Upper lobe of left lung (tissue), 6 donors: Measurements from ENCODE around the gene MAPK14. TPM values are rescaled to one million over a fixed set of nuclear protein-coding genes. Genes with fewer than 3 reads are reported as not detected.

ENCODE experiments used
- ATAC-seq, 2 donors: fragments of 200-7000 bp; cut with Tn5 transposase; one replicate each; pipeline ENCODE4 v1.9.1; 2022; ENCODE audit warnings: mild to moderate bottlenecking in 2 of 2, moderate library complexity in 2 of 2; ENCODE audit not compliant: low FRiP score in 2 of 2
- DNase-seq, 2 donors: peaks; one replicate each; pipeline ENCODE4 v3.0.0-alpha.2; 2019 to 2020
- H3K27ac ChIP-seq, 4 donors: fragments of 200-600 bp; sonication (generic); one replicate each; pipeline ENCODE4 v1.5.1; 2016 to 2019
- H3K27me3 ChIP-seq, 4 donors: fragments of 200-600 bp; sonication (generic); one replicate each; pipeline ENCODE4 v1.5.1; 2017 to 2019
- H3K36me3 ChIP-seq, 4 donors: fragments of 200-600 bp; sonication (generic); one replicate each; pipeline ENCODE4 v1.5.1; 2016 to 2019
- H3K4me1 ChIP-seq, 4 donors: fragments of 200-600 bp; sonication (generic); one replicate each; pipeline ENCODE4 v1.5.1; 2018 to 2019
- H3K4me3 ChIP-seq, 4 donors: fragments of 200-600 bp; sonication (generic); one replicate each; pipeline ENCODE4 v1.5.1; 2017 to 2019; ENCODE audit warnings: mild to moderate bottlenecking in 2 of 4, moderate library complexity in 1 of 4
- H3K9me3 ChIP-seq, 4 donors: fragments of 200-600 bp; sonication (generic); one replicate each; pipeline ENCODE4 v1.5.1; 2018 to 2019
- CTCF ChIP-seq, 6 experiments: fragments of 450-650 bp in 4 of 6; fragments of 200-600 bp in 2 of 6; sonication (generic) in 2 of 6; IDR thresholded peaks; one replicate each; pipeline ENCODE4 v1.5.1; 2016 to 2019; ENCODE audit warnings: antibody characterized with exemption in 6 of 6
- EP300 ChIP-seq, 4 donors: sonication (generic); formaldehyde crosslinking; IDR thresholded peaks; one replicate each; pipeline ENCODE4 v1.5.1; 2017; ENCODE audit warnings: antibody characterized with exemption in 4 of 4, control low read depth in 2 of 4
- POLR2A ChIP-seq, 4 donors: fragments of 450-650 bp; IDR thresholded peaks; one replicate each; pipeline ENCODE4 v1.5.1; 2016 to 2017; ENCODE audit warnings: antibody characterized with exemption in 4 of 4, mild to moderate bottlenecking in 2 of 4
- POLR2AphosphoS5 ChIP-seq, 2 donors: sonication (generic); formaldehyde crosslinking; IDR thresholded peaks; one replicate each; pipeline ENCODE4 v1.5.1; 2017; ENCODE audit warnings: antibody characterized with exemption in 2 of 2
- WGBS, 2 donors: methylation state at CpG; one replicate each; pipeline ENCODE4 v1.1.5; 2017 to 2018; 5-methylcytosine and 5-hydroxymethylcytosine counted together
- total RNA-seq, 6 donors: library from RNA; depleted of rRNA in 4 of 6; stranded (reverse); fragments of >200 nt in 4 of 6; gene quantifications; one replicate each; pipeline versions ENCODE4 v1.1.0 to v1.2.1, GENCODE V29; 2016 to 2021
- donor health status: DM: no; HTN: no; CAD: no; lungs with moderate emphysema.
- donor health status: DM: no; HTN: yes; CAD: no; lungs with severe emphysema.

MAPK14 gene
- total RNA-seq, 6 donors from 2014 or later: 39.8 to 96.3 (median 70.8) TPM

GRCh38 chr6:36124881-36125280 lies 97.3 kb downstream of the MAPK14 start:
- DNase-seq: peak in 1 of 2 donors; percentile 83
- ATAC-seq: no peak
- Histone ChIP-seq H3K27ac (peak overlapping the region in 1 of 4 donors; percentile 74), H3K27me3 (no peaks in the 10 kb centered on the region), H3K36me3 (no peaks in the 10 kb centered on the region), H3K4me1 (peaks cover 49 to 69% (median 59%) of the 10 kb centered on the region in 4 donors), H3K4me3 (no peak overlapping the region), H3K9me3 (no peaks in the 10 kb centered on the region)
- no peak for TF ChIP-seq CTCF (IDR thresholded peaks at IDR 0.05)
- no peak for TF ChIP-seq POLR2A (IDR thresholded peaks at IDR 0.05)
- TF ChIP-seq EP300 (IDR thresholded peaks at IDR 0.05): no peak
- no peak for TF ChIP-seq POLR2AphosphoS5 (IDR thresholded peaks at IDR 0.05)
- WGBS, 2 donors: 55 to 65% methylated on average over 3 of the region's 3 CpGs

- ATAC-seq: no peak
- no peak for DNase-seq
- Histone ChIP-seq H3K27ac (no peak overlapping the region), H3K4me1 (peaks cover 49 to 68% (median 58%) of the 10 kb centered on the region in 4 donors), H3K36me3 (no peaks in the 10 kb centered on the region), H3K4me3 (no peak overlapping the region), H3K9me3 (no peaks in the 10 kb centered on the region), H3K27me3 (no peaks in the 10 kb centered on the region)
- 79 to 84% methylated on average over 8 of the region's 8 CpGs for WGBS, 2 donors
- TF ChIP-seq CTCF (IDR thresholded peaks at IDR 0.05): no peak
- no peak for TF ChIP-seq EP300 (IDR thresholded peaks at IDR 0.05)
- TF ChIP-seq POLR2AphosphoS5 (IDR thresholded peaks at IDR 0.05): no peak
- no peak for TF ChIP-seq POLR2A (IDR thresholded peaks at IDR 0.05)
Observed at GRCh38 chr6:36125575-36125974, 98.0 kb downstream of the MAPK14 start.

- ATAC-seq: no peak
- DNase-seq: no peak
- Histone ChIP-seq H3K36me3 (no peaks in the 10 kb centered on the region), H3K27ac (peak overlapping the region in 2 of 4 donors; percentile 0 to 79), H3K4me1 (peaks cover 45 to 68% (median 56%) of the 10 kb centered on the region in 4 donors), H3K27me3 (no peaks in the 10 kb centered on the region), H3K4me3 (no peak overlapping the region), H3K9me3 (no peaks in the 10 kb centered on the region)
- TF ChIP-seq CTCF (IDR thresholded peaks at IDR 0.05) (no peak), EP300 (IDR thresholded peaks at IDR 0.05) (no peak), POLR2AphosphoS5 (IDR thresholded peaks at IDR 0.05) (no peak), POLR2A (IDR thresholded peaks at IDR 0.05) (no peak)
- 100% methylated on average over 2 of the region's 2 CpGs for WGBS, 2 donors
Observed at GRCh38 chr6:36126121-36126520, 98.5 kb downstream of the MAPK14 start.

GRCh38 chr6:36126553-36127458 lies 99.2 kb downstream of the MAPK14 start:
- Histone ChIP-seq H3K9me3 (no peaks in the 10 kb centered on the region), H3K4me1 (peaks cover 45 to 69% (median 57%) of the 10 kb centered on the region in 4 donors), H3K27ac (peak overlapping the region; percentile 20 to 79 (median 63)), H3K4me3 (no peak overlapping the region), H3K36me3 (no peaks in the 10 kb centered on the region), H3K27me3 (no peaks in the 10 kb centered on the region)
- DNase-seq: no peak
- no peak for TF ChIP-seq POLR2AphosphoS5 (IDR thresholded peaks at IDR 0.05)
- TF ChIP-seq CTCF (IDR thresholded peaks at IDR 0.05): no peak
- no peak for TF ChIP-seq EP300 (IDR thresholded peaks at IDR 0.05)
- TF ChIP-seq POLR2A (IDR thresholded peaks at IDR 0.05): no peak
- no peak for ATAC-seq
- WGBS, 2 donors: 72% methylated on average over 10 of the region's 10 CpGs
